GM19328 (cell line): ENCODE data around the gene MIXL1.
"Not testable (repeated sequence)": the region's sequence is repeated elsewhere in the genome, so short reads cannot be mapped to it uniquely, and the experiment has no call there.

ENCODE experiments used
- ATAC-seq: cut with Tn5 transposase; IDR thresholded peaks from one replicate; pipeline ENCODE4 v1.9.1; 2021; ENCODE audit warnings: mild to moderate bottlenecking, moderate library complexity; ENCODE audit not compliant: unreplicated experiment

The MIXL1 gene

DNA sequence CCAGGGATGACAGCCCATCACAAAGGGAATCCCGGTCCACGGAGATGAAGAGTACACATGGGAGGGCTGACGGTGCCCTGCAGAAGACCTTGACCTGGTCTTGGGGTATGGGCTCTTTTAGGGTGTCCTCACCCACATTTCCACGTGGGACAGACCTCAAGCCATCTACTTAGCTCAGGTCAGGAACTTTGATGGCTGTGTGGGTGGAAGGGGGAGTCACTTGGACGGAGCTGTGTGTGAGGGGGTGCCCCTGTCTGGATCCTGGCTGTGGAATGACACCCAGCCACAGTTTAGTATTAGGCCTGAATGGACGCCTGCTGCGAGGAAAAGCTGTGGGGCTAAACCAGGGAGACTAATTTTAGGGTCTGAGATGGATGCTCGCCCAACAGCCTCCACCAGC is 10.9 kb upstream of the MIXL1 start:
- ATAC-seq, result no peak

DNA sequence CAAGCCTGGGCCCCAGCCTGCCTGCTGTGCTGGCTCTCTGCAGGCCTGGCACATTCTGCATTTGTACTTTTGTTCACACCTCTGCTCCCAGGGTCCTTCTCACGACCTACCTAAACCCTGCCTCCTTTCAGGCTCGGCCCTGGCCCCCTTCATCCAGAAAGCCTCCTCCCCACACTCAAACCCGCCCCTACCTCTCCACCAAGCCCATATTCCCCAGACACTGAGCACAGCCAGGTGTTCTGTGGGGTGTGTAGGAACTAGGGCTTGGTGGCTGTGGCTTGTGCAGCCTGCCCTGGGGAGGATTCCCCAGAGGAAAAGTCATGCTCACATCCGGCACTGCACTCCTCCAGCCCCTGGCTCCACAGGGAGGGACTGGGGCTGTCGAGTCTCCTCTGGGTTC is 8.2 kb upstream of the MIXL1 start:
- ATAC-seq, result no peak

DNA sequence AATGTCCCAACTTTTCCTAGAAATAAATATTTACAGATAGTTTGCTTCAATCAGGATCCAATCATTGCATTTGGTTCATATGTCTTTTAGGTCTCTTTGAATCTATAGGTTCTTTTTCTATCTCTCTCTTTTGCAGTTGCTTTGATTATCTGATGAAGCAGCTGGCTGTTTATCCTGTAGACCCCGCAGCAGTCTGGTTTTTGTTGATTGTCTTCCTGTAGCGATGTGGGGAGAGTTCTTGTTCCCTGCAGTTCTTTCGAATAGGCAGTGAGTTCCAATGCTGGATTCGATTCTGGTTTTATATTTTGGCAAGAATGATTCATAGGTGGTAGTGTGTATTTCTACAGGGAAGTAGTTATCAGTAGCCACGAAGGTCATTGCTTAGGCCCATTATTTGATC is 7.4 kb upstream of the MIXL1 start:
- ATAC-seq, result no peak

DNA sequence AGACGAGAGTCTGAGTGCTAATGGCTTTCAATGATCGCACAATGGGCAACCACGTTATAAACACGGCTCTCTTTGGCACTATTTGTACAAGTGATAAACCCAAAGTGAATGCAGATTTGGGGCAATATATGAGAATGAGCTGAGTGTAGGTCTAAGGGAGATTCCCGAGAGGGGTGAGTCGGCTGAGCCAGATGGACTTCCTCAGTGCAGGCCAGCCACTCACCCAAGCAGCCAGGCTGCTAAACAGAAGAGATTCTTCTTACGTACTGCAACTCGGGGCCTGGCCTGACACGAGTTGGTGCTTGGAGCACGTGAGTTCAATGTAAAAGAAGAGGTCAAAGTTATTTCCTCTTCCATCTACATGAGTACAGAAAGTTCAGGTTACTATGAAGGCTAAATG is 6.2 kb upstream of the MIXL1 start:
- ATAC-seq, result no peak

DNA sequence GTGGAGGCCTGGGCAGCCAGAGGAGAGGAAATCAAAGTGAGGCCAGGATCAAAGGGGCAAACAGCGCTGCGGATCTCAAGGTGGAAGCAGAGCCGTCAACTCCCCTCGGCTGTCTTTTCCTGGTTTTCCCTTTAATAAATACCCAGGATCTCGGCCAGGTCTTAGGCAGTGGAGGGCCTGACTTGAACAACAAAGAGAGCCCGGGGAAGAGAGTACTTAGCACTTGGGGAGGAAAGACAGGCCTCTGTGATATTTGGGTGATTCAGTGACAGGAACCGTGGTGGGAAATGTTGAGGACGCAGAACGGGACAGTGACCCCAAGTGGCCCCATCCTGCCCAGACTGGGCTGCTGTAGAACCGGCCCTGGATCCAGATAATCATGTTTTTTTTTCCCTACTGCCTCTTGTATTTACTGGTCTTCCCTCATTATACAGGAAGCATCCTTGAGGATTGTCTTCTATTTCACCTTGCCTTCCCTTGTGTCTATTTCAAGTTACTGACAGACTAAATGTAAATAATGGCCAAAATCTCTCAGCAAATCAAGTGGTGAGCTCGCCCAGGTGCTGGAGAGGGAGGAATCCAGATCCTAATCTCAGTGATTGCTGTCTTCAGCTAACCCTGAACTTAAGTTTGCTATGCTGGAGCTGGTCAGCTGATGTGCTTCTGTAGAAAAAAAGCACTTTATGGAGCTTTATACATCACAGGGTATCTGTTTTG is 2.8 kb upstream of the MIXL1 start:
- no peak for ATAC-seq

DNA sequence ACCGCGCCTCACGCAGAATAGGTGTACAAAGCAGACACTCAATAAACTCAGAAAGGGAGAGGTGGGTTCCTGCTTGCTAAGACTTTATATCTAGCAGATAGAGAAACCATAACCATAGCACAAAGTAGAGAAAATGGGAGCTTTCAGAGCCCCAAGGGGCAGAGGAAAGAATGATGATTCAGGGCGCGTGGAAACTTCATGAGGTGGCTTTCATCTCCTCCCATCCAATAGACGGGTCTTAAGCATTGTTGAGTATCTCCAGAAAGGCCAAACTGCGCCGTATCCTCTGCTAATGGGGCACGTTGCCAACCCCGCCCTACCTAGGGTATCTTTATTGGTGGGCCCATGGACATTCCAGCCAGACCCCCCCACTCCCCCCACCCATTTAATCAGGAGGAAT is 778 bp upstream of the MIXL1 start:
- ATAC-seq, result no peak

DNA sequence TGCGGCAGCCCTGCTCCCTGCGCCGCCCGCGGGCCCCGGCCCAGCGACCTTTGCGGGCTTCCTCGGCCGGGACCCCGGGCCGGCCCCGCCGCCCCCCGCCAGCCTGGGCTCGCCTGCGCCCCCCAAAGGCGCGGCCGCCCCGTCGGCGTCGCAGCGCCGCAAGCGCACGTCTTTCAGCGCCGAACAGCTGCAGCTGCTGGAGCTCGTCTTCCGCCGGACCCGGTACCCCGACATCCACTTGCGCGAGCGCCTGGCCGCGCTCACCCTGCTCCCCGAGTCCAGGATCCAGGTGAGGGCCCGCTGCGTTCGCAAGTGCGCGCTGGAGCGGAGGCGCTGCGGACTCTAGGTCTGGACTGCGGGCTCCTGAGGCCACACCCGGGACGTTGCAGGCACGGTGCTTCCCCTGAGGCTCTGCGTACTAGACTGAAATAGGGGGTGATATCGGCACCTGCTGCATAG is 351 bp downstream of the MIXL1 start:
- ATAC-seq, result peak; percentile 56

DNA sequence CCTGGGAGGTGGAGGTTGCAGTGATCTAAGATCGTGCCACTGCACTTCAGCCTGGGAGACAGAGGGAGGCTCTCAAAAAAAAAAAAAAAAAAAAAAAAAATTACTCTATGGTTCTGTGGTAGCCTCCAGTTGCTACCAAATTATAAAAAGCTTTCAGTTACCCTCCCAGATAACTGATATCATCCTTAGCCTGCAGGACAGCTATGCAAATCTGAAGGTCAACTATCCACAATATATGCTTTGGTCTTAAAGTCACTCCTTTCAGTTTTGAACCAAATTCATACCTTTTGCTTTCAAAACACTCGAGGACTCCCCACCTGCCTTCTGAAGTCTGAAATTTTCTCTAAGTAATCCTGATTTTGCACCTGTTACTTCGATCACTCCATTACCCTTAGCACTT is 3.1 kb downstream of the MIXL1 start:
- ATAC-seq, result no peak

DNA sequence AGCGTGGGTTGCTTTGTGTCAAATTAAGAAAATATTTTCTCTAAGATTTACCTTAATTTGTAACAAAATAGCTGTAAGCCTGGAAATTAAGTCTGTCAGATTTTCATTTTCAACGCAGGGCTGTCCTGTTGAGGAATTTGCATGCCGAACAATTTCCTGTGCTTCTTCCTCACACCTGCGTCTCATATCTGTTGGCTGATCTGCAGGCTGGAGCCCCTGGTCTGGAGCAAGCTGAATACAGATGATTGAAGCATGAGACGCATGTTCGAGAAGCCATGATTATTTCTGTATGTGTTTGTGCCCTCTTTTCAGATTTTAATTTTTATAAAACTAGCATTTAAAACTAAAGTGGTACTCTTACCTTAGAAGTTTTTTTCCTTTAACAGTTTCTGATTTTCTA is 9.8 kb downstream of the MIXL1 start:
- ATAC-seq, result no peak

DNA sequence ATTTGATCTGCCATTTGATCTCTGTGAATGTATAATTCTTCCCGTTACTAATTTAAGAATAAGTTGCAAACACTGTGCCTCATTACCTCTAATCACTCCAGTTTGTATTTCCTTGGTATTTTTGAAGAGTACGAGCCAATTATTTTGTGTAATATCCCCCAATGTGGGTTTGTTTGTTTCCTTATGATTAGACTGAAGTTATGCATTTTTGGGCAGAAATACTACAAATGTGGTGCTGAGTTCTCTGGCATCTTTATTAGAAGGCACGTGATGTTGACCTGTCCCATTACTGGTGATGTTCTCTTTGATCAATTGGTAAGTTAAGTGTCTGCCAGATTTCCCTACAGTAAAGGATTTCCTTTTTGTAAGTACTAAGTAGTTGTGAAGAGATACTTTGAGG is 10.3 kb downstream of the MIXL1 start:
- ATAC-seq, result no peak

DNA sequence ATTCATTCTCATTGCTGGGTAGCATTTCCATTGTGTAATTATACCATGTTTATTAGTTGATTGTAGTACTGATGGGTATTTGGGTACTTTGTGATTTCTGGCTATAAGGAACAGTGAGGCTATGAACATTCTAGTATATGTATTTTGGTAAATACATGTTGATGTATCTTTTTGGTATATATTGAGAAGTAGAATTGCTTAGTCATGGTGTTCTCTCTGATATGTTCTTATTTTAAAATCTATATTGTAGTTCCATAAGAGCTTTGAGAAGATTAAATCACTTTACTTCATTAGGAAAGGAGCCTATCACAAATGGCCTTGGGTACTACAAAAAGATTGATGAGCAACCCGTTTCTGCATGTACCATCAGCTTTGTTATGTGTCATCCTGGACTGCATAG is 13.4 kb downstream of the MIXL1 start:
- no peak for ATAC-seq

DNA sequence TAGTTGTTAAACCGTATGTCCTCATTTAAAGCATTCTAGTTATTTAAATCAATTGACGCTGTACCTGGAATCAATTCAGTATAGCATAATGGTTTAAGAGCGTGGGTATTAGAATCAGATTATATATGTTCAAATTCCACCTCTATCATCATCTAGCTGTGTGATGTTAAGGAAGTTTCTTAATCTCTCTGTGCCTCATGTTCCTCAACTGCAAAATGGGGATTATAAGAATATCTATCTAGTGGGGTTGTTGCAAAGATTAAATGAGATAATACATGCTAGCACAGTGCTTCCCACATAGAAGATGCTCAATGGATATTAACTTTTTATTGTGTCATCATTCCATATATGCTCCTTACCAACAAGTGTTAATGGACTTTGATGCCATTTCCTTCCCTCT is 16.0 kb downstream of the MIXL1 start:
- ATAC-seq, result no peak

DNA sequence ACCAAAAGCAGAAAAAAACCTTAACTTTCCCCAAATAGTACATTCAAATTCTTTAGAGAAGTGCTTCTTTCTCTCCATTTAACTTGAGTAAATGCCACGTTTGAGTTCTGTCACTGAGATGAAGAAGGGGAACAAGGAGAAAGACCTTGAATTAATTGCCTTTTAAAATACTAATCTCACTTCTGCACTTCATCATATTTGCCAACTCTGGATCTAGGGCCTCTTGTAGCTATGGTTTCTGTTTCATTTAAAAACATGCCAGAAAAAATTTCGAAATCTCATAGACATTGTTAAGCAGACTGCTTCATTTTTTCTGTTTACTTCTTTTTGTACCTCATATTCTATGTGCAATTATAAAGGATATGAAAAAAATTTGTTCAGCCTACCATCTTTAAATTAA is 24.6 kb downstream of the MIXL1 start:
- no peak for ATAC-seq

DNA sequence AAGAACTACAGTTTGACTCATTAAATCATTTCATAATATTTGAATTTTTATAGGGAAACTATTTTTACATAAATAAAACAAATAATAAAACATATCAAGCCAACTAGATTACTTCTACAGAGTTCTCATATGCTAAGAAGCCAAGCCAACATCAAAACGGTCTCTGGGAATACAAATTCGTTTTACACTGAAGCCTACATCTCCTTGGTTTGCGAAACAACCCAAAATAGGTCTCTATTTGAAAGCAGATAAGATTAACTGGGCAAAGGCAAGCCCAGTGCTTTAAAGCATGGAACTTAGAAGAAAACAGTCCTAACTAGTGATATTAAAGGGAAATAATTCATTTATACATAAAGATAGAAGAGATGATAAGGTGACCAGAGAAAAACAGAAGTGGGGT is 25.3 kb downstream of the MIXL1 start:
- no peak for ATAC-seq

DNA sequence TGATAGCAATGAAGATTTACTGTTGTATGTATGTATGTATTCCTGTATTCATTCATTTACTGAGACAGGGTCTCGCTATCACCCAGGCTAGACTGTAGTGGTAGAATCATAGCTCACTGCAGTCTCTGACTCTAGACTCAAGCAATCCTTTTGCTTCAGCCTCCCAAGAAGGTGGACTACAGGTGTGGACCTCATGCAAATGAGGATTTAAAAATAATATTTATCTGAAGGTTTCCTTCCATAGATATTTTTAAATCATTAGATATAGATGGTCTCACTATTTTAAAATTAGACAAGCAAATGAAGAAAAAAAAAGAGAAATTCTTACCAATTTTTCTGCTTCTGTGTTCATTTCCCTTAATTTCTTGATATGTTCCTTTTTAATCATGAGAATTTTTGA is 27.0 kb downstream of the MIXL1 start:
- ATAC-seq, result no peak

DNA sequence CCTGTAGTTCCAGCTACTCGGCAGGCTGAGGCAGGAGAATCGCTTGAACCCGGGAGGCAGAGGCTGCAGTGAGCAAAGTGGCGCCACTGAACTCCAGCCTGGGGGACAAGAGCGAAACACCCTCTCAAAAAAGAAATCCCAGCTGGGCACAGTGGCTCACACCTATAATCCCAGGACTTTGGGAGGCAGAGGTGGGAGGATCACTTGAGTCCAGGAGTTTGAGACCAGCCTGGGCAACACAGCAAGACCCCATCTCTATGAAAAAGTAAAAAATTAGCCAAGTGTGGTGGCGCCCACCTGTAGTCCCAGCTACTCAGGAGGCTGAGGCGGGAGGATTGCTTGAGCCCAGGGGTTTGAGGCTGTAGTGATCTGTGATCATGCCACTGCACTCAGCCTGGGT is 29.4 kb downstream of the MIXL1 start:
- ATAC-seq, result not testable (repeated sequence)

DNA sequence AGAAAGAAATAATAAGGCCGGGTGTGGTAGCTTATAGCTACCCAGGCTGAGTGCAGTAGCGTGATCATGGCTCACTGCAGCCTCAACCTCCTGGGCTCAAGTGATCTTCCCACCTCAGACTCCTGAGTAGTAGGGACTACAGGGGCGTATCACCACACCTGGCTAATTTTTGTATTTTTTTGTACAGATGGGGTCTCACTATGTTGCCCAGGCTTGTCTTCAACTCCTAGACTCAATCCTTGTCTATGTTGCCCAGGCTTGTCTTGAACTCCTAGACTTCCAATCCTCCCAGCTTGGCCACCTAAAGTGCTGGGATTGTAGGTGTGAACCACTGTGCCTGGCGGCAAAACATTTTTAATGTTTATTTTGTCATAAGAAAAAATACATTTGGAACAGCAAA is 30.5 kb downstream of the MIXL1 start:
- ATAC-seq, result no peak

DNA sequence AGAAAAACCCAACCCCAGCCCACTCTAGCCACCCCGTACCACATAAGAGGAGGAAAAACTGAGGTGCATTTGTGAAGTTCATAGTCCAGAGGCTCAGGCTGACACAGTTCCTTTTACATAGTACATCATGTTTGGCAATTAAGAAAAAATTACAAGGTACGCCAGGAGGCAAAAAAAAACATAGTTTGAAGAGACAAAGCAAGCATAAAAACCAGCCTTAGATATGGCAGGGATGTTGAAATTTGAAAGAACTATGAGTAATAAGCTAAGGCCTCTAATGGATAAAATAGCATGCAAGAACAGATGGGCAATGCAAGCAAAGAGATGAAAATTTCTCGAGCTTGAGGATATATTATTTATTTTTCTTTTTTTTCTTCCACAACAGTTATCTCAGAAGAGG is 31.9 kb downstream of the MIXL1 start:
- ATAC-seq, result no peak

DNA sequence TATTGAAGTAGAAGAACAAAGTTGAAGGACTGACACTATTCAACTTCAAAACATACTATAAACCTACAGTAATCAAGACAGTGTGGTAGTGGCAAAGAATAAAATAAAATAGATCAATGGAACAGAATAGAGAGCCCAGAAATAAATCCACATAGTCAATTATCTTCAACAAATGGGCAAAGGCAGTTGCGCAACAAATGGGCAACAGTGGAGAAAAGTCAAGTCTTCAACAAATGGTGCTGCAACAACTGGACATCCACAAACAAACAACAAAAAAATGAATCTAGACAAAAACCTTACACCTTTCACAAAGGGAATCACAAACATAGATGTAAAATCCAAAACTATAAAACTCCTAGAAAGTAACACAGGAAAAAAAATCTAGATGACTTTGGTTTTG is 38.4 kb downstream of the MIXL1 start:
- ATAC-seq, result no peak

DNA sequence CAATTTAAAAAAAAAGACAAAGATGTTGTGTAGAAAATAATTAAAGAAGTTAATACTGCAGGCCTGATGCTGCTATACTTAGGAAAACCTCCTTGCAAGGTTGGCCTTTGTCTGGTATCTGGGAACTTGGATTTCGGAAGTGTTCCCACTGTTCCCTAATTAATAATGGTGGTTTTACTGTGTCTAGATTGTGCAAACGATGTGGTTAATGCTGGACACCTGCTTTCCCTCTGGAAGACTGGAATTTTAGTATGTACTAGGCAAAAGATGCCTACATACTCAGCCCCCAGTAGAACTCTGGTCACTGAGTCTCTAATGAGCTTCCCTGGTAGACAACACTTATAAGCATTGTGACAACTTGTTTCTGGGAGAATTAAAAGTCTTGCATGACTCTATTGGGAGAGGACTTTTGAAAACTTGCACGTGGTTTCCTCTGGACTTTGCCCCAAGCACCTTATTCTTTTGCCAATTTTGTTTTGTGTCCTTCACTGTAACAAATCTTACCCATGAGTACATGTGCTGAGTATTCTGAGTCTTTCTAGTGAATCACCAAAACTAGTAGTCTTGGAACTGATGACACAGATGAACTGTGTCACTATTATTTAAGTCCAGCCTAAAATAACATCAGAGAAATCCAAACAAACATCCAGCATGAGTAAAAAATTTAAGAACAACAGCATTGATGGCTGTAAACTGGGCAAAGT is 45.1 kb downstream of the MIXL1 start:
- ATAC-seq, result no peak

DNA sequence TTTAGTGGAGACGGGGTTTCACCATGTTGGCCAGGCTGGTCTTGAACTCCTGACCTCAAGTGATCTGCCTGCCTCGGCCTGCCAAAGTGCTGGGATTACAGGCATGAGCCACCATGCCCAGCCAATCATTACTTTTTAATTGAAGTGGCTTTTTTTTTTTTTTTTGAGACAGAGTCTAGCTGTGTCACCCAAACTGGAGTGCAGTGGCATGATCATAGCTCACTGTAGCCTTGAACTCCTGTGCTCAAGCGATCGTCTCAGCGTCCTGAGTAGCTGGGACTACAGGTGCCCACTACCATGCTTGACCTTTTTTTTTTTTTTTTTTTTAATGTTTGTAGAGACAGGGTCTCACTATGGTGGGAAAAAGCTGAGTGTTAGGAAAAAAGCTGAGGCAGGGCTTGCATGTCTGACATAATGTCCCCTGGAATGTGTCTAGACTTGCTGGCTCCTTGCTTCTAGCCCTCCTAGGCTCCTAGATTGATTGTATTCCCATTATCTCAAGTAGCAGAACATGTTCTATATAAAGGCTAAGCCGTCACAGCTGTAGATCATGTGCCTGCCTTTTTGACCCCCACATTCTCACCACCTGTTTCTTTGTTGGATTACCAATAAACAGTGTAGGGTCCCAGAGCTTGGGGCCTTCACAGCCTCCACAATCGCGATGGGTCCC is 48.9 kb downstream of the MIXL1 start:
- not testable (repeated sequence) for ATAC-seq

DNA sequence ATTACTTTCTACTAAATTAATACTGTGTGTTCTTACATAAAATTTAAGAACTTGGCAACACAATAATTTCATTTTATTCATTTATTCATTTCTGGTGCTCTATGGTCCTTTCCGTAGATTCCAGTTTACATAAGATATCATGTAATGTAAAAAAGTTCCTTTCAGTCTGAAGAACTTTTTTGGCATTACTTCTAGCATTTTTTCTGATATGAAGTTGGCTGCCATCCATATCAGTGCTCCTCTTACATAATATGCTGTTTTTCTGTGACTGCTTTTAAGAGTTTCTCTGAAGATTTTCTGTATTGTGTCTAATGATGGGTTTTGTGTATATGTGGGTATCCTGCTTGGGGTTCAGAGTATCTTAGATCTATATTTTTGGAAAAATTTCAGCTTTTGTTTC is 50.7 kb downstream of the MIXL1 start:
- ATAC-seq, result no peak
